ENCODE results near the gene KCND2. TPM values are rescaled to one million over a fixed set of nuclear protein-coding genes. Genes with fewer than 3 reads are reported as not detected.

The KCND2 gene
- total and polyA plus RNA-seq, 2 of the 8 experiments (the other 6 are each of a cell fraction or from before 2014, with no cell fraction given) = 4.6 to 7.7 TPM

GRCh38 chr7:120227255-120227654 lies 45.7 kb upstream of the KCND2 start:
- H2BK5ac ChIP-seq (ENCODE audit: low read depth, low read length) = no peak overlapping the region
- H3K56ac ChIP-seq (replicated peaks; ENCODE audit: insufficient read length, low read depth, low read length) = no peak overlapping the region
- H3K9ac ChIP-seq (replicated peaks in 1 of 4; ENCODE audit: extremely low read depth in 1 of 4, low read depth in 3 of 4, low read length in 3 of 4) = no peak overlapping the region
- no peak overlapping the region for H2AK5ac ChIP-seq (ENCODE audit: low read depth, low read length)
- H2BK15ac ChIP-seq (ENCODE audit: low read length) = no peak overlapping the region
- H3K79me2 ChIP-seq (ENCODE audit: control insufficient read depth in 1 of 2, insufficient read depth in 2 of 2, low read length in 2 of 2) = no peaks in the 10 kb centered on the region
- no peak overlapping the region for H3K23ac ChIP-seq (ENCODE audit: insufficient read length)
- H3K14ac ChIP-seq (ENCODE audit: insufficient read length) = no peak overlapping the region
- FAIRE-seq = no peak
- H4K91ac ChIP-seq (replicated peaks; ENCODE audit: insufficient read length, low read length) = no peak overlapping the region
- no peak overlapping the region for H2BK12ac ChIP-seq (ENCODE audit: low read depth, low read length)
- H3K4me3 ChIP-seq (ENCODE audit: extremely low read depth in 1 of 4, insufficient read depth in 2 of 4, low read depth in 3 of 4, low read length in 4 of 4) = no peak overlapping the region
- no peaks in the 10 kb centered on the region for H3K27me3 ChIP-seq (replicated peaks in 1 of 4; ENCODE audit: control insufficient read depth in 3 of 4, extremely low read depth in 1 of 4, insufficient read depth in 3 of 4, low read length in 3 of 4)
- no peak overlapping the region for H2BK20ac ChIP-seq (ENCODE audit: low read length)
- H2AFZ ChIP-seq (ENCODE audit: low read length) = no peak overlapping the region
- no peaks in the 10 kb centered on the region for H3K79me1 ChIP-seq (ENCODE audit: low read depth, low read length)
- no peak overlapping the region for H3K18ac ChIP-seq (ENCODE audit: extremely low read depth, low read length)
- H4K20me1 ChIP-seq (replicated peaks in 1 of 2; ENCODE audit: control insufficient read depth in 1 of 2, insufficient read depth in 2 of 2, low read length in 2 of 2) = no peaks in the 10 kb centered on the region
- H3K9me3 ChIP-seq (ENCODE audit: insufficient read depth in 2 of 2, low read depth in 1 of 2, low read length in 1 of 2) = no peaks in the 10 kb centered on the region
- no peak overlapping the region for H4K8ac ChIP-seq (ENCODE audit: extremely low read depth, insufficient read depth, low read length)
- no peak for DNase-seq (ENCODE audit: low read depth in 1 of 2, low spot score in 2 of 2)
- H4K5ac ChIP-seq (ENCODE audit: insufficient read length, low read depth, low read length) = no peak overlapping the region
- H3K27ac ChIP-seq (ENCODE audit: low read depth, low read length) = no peak overlapping the region
- WGBS, 2 experiments (ENCODE audit: extremely low coverage in 1 of 2, insufficient coverage in 1 of 2, insufficient read length in 1 of 2, insufficient replicate concordance in 2 of 2, low coverage in 1 of 2, low lambda C conversion rate in 2 of 2, missing lambda C conversion rate in 1 of 2) = 97% methylated on average over 3 of the region's 3 CpGs; no CpG with 5 or more reads in 1 of the 2 experiments
- H3K36me3 ChIP-seq (ENCODE audit: control insufficient read depth in 2 of 4, insufficient read depth in 4 of 4, low read length in 3 of 4) = no peaks in the 10 kb centered on the region
- H3K4ac ChIP-seq (replicated peaks; ENCODE audit: insufficient read length, low read depth, low read length) = no peak overlapping the region
- POLR2A ChIA-PET (ENCODE audit: partially characterized antibody) = no interaction called here
- no peak overlapping the region for H2BK120ac ChIP-seq (replicated peaks; ENCODE audit: low read depth, low read length)
- no peaks in the 10 kb centered on the region for H3K23me2 ChIP-seq (ENCODE audit: low read depth, low read length)
- H3K4me1 ChIP-seq (replicated peaks in 1 of 4; ENCODE audit: control insufficient read depth in 3 of 4, insufficient read depth in 4 of 4, low read length in 3 of 4) = no peaks in the 10 kb centered on the region
- CTCF ChIA-PET (ENCODE audit: partially characterized antibody) = interaction anchor here (0.6 kb wide), 1 partner anchor 225 kb away, joined by 3 read pairs; no protein-coding TSS in a partner anchor
- no peak overlapping the region for H3K4me2 ChIP-seq (ENCODE audit: insufficient read depth in 1 of 2, low read depth in 2 of 2, low read length in 2 of 2)
- TF ChIP-seq PHF8 (conservative IDR thresholded peaks at IDR 0.05; ENCODE audit: low read depth, low read length) = no peak
- TF ChIP-seq RXRA (IDR thresholded peaks at IDR 0.05; ENCODE audit: insufficient read depth, low read depth, low read length) = no peak
- TF ChIP-seq POLR2A (IDR thresholded peaks at IDR 0.05; ENCODE audit: control extremely low read depth in 1 of 2, low read depth in 2 of 2, low read length in 2 of 2) = no peak
- TF ChIP-seq MAFK (IDR thresholded peaks at IDR 0.05; ENCODE audit: low read depth, low read length) = no peak
- TF ChIP-seq TCF12 (IDR thresholded peaks at IDR 0.05; ENCODE audit: low read depth, low read length) = no peak
- TF ChIP-seq FOSL1 (IDR thresholded peaks at IDR 0.05; ENCODE audit: insufficient read depth, low read depth, low read length) = no peak
- no peak for TF ChIP-seq CBX5 (IDR thresholded peaks at IDR 0.05; ENCODE audit: low read depth, low read length)
- TF ChIP-seq RBBP5 (IDR thresholded peaks at IDR 0.05; ENCODE audit: borderline replicate concordance, low read depth, low read length) = no peak
